Smooth muscle cell (in vitro differentiated cells): ENCODE results near the gene ADAMTSL1. TPM values are rescaled to one million over a fixed set of nuclear protein-coding genes. Genes with fewer than 3 reads are reported as not detected.

Experiments
- DNase-seq: peaks from one replicate; lab custom pipeline; 2025; ENCODE audit not compliant: unreplicated experiment; lab: John Stamatoyannopoulos, UW
- H2AFZ ChIP-seq: fragments of 200-600 bp; sonication (generic); 2 replicates; pipeline ENCODE4 v1.6.0; 2016; ENCODE audit warnings: antibody characterized with exemption, low read depth, mild to moderate bottlenecking
- H3F3A ChIP-seq: fragments of 200-600 bp; sonication (generic); 2 replicates; pipeline ENCODE4 v1.6.0; 2017; ENCODE audit warnings: antibody characterized with exemption, low read depth
- H3K27ac ChIP-seq: fragments of 200-600 bp; sonication (generic); 2 replicates; pipeline ENCODE4 v1.5.1; 2016; ENCODE audit warnings: low read depth, mild to moderate bottlenecking
- H3K27me3 ChIP-seq: fragments of 200-600 bp; sonication (generic); 2 replicates; pipeline ENCODE4 v1.6.1; 2016; ENCODE audit warnings: low read depth, mild to moderate bottlenecking
- H3K36me3 ChIP-seq: fragments of 200-600 bp; sonication (generic); 2 replicates; pipeline ENCODE4 v1.5.1; 2016; ENCODE audit warnings: low read depth
- H3K4me1 ChIP-seq: fragments of 200-600 bp; sonication (generic); 2 replicates; pipeline ENCODE4 v1.5.1; 2016; ENCODE audit warnings: low read depth
- H3K4me2 ChIP-seq: fragments of 200-600 bp; sonication (generic); 2 replicates; pipeline ENCODE4 v1.6.0; 2016; ENCODE audit warnings: mild to moderate bottlenecking
- H3K4me3 ChIP-seq: fragments of 200-600 bp; sonication (generic); 2 replicates; pipeline ENCODE4 v1.5.1; 2016; ENCODE audit warnings: mild to moderate bottlenecking
- H3K79me2 ChIP-seq: fragments of 200-600 bp; sonication (generic); 2 replicates; pipeline ENCODE4 v1.6.0; 2016; ENCODE audit warnings: low read depth, mild to moderate bottlenecking
- H3K9ac ChIP-seq: fragments of 200-600 bp; sonication (generic); 2 replicates; pipeline ENCODE4 v1.6.0; 2016; ENCODE audit warnings: low read depth
- H3K9me3 ChIP-seq: fragments of 200-600 bp; sonication (generic); replicated peaks from 2 replicates; pipeline ENCODE4 v1.5.1; 2016; ENCODE audit warnings: low read depth
- H4K20me1 ChIP-seq: fragments of 200-600 bp; sonication (generic); 2 replicates; pipeline ENCODE4 v1.6.0; 2016; ENCODE audit warnings: low read depth
- WGBS: methylation state at CpG from one replicate; pipeline ENCODE4 v1.1.7; 2016; ENCODE audit warnings: low lambda C conversion rate; 5-methylcytosine and 5-hydroxymethylcytosine counted together
- polyA plus RNA-seq: library from polyadenylated mRNA; unstranded; fragments of >200 nt; fragmentation: Nextera tagmentation; extraction: Ambion mirVana; gene quantifications from 2 replicates; pipeline ENCODE4 v1.2.1, GENCODE V29; 2016
- total RNA-seq: library from RNA; depleted of rRNA; stranded (reverse); fragments of >200 nt; gene quantifications from 2 replicates; pipeline ENCODE4 v1.2.3, GENCODE V29; 2014
- TF ChIP-seq, protein P1 (sequence below): fragments of 200-600 bp; sonication (generic); IDR thresholded peaks from 2 replicates; pipeline ENCODE4 v1.5.1; 2017; ENCODE audit warnings: borderline replicate concordance, mild to moderate bottlenecking, antibody characterized with exemption; ENCODE audit not compliant: insufficient read depth, poor library complexity, severe bottlenecking

The ADAMTSL1 gene
- total and polyA plus RNA-seq, 2 experiments from 2014 or later = 4.3 to 4.4 TPM

DNA sequence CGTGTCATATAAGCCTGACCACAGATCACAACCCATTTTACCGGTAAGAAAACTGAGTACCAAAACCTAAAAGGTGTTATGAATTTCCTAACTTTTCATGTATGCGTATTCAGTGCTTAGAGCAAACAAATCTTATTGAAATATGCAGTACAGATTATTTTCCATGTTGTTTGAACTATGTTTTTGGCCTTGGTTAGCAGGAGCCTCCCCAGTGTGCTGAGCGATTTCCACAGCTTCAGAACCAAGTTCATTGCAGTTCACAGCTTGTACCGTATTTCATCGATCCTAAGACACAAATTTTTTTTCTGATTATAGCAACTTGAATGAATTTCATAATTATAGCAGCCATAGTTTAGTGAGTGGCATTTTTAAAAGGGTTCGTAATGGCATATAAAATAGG, 13.7 kb downstream of the ADAMTSL1 start:
- TF ChIP-seq, protein P1, sequence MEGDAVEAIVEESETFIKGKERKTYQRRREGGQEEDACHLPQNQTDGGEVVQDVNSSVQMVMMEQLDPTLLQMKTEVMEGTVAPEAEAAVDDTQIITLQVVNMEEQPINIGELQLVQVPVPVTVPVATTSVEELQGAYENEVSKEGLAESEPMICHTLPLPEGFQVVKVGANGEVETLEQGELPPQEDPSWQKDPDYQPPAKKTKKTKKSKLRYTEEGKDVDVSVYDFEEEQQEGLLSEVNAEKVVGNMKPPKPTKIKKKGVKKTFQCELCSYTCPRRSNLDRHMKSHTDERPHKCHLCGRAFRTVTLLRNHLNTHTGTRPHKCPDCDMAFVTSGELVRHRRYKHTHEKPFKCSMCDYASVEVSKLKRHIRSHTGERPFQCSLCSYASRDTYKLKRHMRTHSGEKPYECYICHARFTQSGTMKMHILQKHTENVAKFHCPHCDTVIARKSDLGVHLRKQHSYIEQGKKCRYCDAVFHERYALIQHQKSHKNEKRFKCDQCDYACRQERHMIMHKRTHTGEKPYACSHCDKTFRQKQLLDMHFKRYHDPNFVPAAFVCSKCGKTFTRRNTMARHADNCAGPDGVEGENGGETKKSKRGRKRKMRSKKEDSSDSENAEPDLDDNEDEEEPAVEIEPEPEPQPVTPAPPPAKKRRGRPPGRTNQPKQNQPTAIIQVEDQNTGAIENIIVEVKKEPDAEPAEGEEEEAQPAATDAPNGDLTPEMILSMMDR = no peak
- H3K79me2 ChIP-seq = no peaks in the 10 kb centered on the region
- H3K4me3 ChIP-seq = no peak overlapping the region
- no peaks in the 10 kb centered on the region for H3K36me3 ChIP-seq
- no peaks in the 10 kb centered on the region for H3K9me3 ChIP-seq
- no peak overlapping the region for H3K27ac ChIP-seq
- H3K27me3 ChIP-seq = no peaks in the 10 kb centered on the region
- WGBS = 95% methylated on average over 7 of the region's 7 CpGs
- no peak overlapping the region for H3K9ac ChIP-seq
- no peaks in the 10 kb centered on the region for H4K20me1 ChIP-seq
- H2AFZ ChIP-seq = no peak overlapping the region
- no peak overlapping the region for H3K4me2 ChIP-seq
- H3F3A ChIP-seq = peaks cover 7% of the 10 kb centered on the region
- no peak for DNase-seq
- peaks cover 28% of the 10 kb centered on the region for H3K4me1 ChIP-seq

DNA sequence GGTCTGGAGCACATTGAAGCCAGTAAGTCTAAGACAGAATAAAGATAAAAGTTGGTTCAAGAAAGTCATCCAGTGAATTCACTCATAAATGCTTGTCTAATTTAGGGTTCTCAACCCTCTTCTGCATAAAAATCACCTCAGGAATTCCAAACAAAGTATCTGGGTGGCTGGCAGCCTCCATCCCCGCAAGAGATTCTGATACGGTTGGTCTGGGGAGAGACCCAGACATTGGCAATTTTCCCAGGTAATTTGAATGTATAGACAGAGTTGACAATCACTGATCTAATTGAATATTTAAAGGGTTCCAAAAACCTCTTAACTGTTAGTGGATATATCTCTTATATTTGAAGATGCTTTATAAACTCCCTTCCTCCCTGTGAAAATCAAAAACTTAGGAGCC, 14.9 kb downstream of the ADAMTSL1 start:
- TF ChIP-seq, protein P1 = no peak
- no peak overlapping the region for H2AFZ ChIP-seq
- H3K27ac ChIP-seq = no peak overlapping the region
- H3K4me3 ChIP-seq = no peak overlapping the region
- 85% methylated on average over 2 of the region's 2 CpGs for WGBS
- H3K79me2 ChIP-seq = no peaks in the 10 kb centered on the region
- H3K4me1 ChIP-seq = peaks cover 38% of the 10 kb centered on the region
- peaks cover 7% of the 10 kb centered on the region for H3F3A ChIP-seq
- no peak overlapping the region for H3K9ac ChIP-seq
- no peaks in the 10 kb centered on the region for H3K27me3 ChIP-seq
- DNase-seq = no peak
- H4K20me1 ChIP-seq = no peaks in the 10 kb centered on the region
- H3K4me2 ChIP-seq = no peak overlapping the region
- no peaks in the 10 kb centered on the region for H3K9me3 ChIP-seq
- H3K36me3 ChIP-seq = no peaks in the 10 kb centered on the region

DNA sequence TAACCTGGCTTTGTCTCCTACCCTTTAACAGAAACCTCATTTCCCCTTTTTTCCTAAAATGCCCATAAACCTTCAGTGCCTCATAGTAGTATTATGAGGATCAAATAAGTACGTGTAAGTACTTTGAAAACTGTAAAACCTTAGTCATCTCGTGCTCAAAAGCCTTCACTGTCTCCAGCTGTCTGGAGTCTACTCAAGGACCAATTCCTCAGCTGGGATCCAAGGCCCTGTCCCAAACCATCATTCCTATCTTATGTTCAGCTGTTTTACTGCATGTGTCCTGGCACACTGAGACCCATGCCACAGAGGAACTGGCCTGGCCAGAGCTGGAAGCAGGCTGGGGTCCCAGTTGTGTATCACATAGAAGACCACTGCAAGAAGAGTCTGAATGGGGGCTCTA, 15.9 kb downstream of the ADAMTSL1 start:
- Histone ChIP-seq H3K36me3 (no peaks in the 10 kb centered on the region), H3K9ac (peak overlapping the region; percentile 82), H3K9me3 (no peaks in the 10 kb centered on the region), H4K20me1 (no peaks in the 10 kb centered on the region), H3K4me1 (peaks cover 38% of the 10 kb centered on the region), H3K27me3 (no peaks in the 10 kb centered on the region), H3K79me2 (no peaks in the 10 kb centered on the region), H2AFZ (no peak overlapping the region), H3K27ac (peak overlapping the region; percentile 97), H3F3A (peaks cover 7% of the 10 kb centered on the region), H3K4me3 (no peak overlapping the region), H3K4me2 (peak overlapping the region; percentile 79)
- WGBS = 9% methylated on average over 2 of the region's 2 CpGs
- no peak for DNase-seq
- TF ChIP-seq, protein P1 = no peak

DNA sequence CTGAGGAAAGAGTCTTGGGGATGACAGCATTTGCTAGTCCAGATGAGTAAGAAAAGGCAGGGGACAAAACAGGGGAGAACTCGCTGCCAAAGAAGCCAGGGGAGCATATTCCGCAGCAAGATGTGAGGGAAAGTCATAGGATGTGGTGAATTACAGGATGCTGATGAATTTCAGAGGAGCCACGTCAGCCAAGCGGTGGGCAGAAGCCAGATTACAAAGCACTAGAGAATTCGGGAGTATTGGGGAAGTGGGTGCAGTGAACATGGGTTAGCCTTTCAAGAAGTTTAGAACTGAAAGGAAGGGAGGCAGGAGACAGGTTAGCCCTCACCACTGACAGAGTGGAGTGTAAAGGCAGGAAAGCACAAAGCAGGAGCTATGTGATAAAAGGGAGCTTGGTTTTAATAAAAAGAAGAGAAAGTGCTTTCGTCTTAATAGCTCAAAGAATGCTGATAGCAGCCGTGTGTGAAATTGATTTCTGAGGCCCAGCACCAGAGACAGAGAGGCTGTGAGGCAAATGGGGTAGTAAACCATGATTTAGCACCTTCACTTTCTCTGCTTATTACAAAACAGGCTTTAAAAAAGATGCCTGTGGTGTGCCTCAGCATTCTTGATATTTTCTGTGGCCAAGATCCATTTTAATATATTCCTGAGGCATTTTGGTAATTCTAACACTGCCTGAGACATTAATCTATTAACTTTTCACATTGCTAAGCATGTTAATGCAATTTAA, 16.9 kb downstream of the ADAMTSL1 start:
- Histone ChIP-seq H3K79me2 (no peaks in the 10 kb centered on the region), H3K9ac (peak overlapping the region; percentile 90)

More for the DNA sequence above, 16.9 kb downstream of the ADAMTSL1 start:
- peak overlapping the region; percentile 17 for H3K4me3 ChIP-seq
- H3F3A ChIP-seq = peaks cover 7% of the 10 kb centered on the region
- H3K9me3 ChIP-seq = no peaks in the 10 kb centered on the region
- WGBS = 14% methylated on average over 7 of the region's 7 CpGs
- TF ChIP-seq, protein P1 = no peak
- peak overlapping the region; percentile 79 for H3K4me2 ChIP-seq
- DNase-seq = no peak
- H3K36me3 ChIP-seq = no peaks in the 10 kb centered on the region
- H2AFZ ChIP-seq = no peak overlapping the region
- H3K4me1 ChIP-seq = peaks cover 38% of the 10 kb centered on the region
- peak overlapping the region; percentile 97 for H3K27ac ChIP-seq
- H4K20me1 ChIP-seq = no peaks in the 10 kb centered on the region
- H3K27me3 ChIP-seq = no peaks in the 10 kb centered on the region
